Measurements from ENCODE around the gene RHPN2. TPM values are rescaled to one million over a fixed set of nuclear protein-coding genes. Genes with fewer than 3 reads are reported as not detected.
A peak's percentile ranks its signal among the peaks of the same experiment; 100 is the strongest.

RHPN2 gene
- total and polyA plus RNA-seq, 2 of the 13 experiments (the other 11 are each of a cell fraction or from before 2014, with no cell fraction given), result 20.3 to 48.0 TPM

DNA sequence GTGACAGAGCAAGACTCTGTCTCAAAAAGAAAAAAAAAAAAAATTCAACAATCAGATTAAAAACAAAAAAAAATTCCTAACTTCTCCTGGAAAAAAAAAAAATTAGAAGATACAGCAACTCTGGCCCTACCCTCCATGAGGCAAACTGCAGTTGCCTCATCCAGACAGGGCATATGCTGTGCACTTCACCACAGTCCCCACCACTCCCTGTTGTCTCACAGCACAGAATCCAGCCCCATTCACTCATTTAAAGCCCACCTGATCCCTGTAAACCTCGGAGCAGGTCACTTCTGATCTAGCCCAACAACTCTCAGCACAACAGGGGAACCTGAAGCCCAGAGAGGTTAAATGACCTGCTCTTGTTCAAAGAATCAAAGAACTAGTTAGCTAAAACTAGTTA, 24.9 kb downstream of the RHPN2 start (continued):
- no peak for TF ChIP-seq MBNL3 (CRISPR knock-in tag; conservative IDR thresholded peaks at IDR 0.05)
- no peak for TF ChIP-seq MTF2 (CRISPR knock-in tag; IDR thresholded peaks at IDR 0.05; ENCODE audit: borderline replicate concordance)
- TF ChIP-seq, protein P1, sequence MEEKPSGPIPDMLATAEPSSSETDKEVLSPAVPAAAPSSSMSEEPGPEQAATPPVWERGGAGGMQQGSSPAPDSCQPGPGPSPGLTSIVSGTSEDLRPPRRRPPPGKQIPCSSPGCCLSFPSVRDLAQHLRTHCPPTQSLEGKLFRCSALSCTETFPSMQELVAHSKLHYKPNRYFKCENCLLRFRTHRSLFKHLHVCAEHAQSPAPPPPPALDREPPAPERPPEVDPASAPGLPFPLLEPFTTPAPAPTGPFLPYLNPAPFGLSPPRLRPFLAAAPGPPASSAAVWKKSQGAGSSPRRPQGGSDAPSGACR (CRISPR knock-in tag; IDR thresholded peaks at IDR 0.05), result peak; percentile 59; the same call in 1 of the 2 replicates
- TF ChIP-seq ZNF180 (CRISPR knock-in tag; IDR thresholded peaks at IDR 0.05; ENCODE audit: borderline replicate concordance, low read depth), result peak; percentile 100; the same call in 1 of the 2 replicates
- TF ChIP-seq ZMYM3 (CRISPR knock-in tag; IDR thresholded peaks at IDR 0.05), result peak; percentile 90

DNA sequence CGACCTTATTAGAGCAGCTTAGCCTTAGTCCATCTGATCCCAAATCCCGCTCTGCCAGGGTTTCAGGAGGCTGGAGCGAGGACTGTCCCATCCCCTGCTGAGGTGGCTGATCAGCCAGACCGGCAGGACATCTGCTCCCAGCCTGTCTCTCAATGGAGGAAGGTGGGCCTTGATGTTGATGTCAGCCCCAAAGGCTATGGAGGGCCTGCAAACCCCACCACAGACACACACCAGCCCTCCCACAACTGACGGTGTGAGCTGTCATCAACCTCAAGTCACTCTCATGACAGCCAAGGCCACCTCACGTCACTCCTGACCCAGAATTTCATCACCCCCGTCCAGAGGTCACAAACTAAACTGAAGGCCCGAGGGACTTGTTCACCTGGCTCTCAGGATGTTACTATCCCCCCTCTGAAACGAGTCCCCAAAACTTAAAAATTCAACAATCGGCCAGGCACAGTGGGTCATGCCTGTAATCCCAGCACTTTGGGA, 25.5 kb downstream of the RHPN2 start:
- Histone ChIP-seq H3K4me3 (replicated peaks in 1 of 3; ENCODE audit: insufficient read depth in 1 of 3, low read depth in 2 of 3, low read length in 3 of 3) (peak overlapping the region in 1 of 3 experiments; percentile 3; a peak in 2 of 6 replicates), H3K36me3 (replicated peaks in 1 of 2; ENCODE audit: control insufficient read depth in 1 of 2, insufficient read depth in 2 of 2, low read length in 2 of 2) (peaks cover 4 to 15% of the 10 kb centered on the region in 2 experiments; a peak in 3 of 5 replicates), H2AFZ (ENCODE audit: low read length) (no peak overlapping the region), H4K20me1 (ENCODE audit: insufficient read depth, low read length) (no peaks in the 10 kb centered on the region), H3K79me2 (ENCODE audit: insufficient read depth, low read length) (peaks cover 64% of the 10 kb centered on the region), H3K27ac (ENCODE audit: extremely low read length, insufficient read depth, low read length) (peak overlapping the region; percentile 100), H3K27me3 (ENCODE audit: control insufficient read depth in 1 of 2, insufficient read depth in 2 of 2, low read length in 2 of 2) (no peaks in the 10 kb centered on the region), H3K4me1 (ENCODE audit: insufficient read depth, low read length) (peaks cover 73% of the 10 kb centered on the region), H3K9ac (ENCODE audit: insufficient read depth, low read depth, low read length) (peak overlapping the region; percentile 95), H3K9me3 (ENCODE audit: low read length) (no peaks in the 10 kb centered on the region), H3K4me2 (ENCODE audit: low read depth, low read length) (peak overlapping the region; percentile 57)
- peak; percentile 28 for ATAC-seq
- WGBS (ENCODE audit: low lambda C conversion rate), result 36% methylated on average over 10 of the region's 10 CpGs
- BruUV-seq (replicated peaks), result TSS peak; percentile 46
- ChIA-PET CTCF (ENCODE audit: low intra/inter-chr PET ratio, low total read pairs) (no interaction called here), POLR2A (interaction anchor here (1.0 to 6.2 kb wide), 6 partner anchors 10 to 61 kb away, joined by 3 to 53 read pairs (median 6); no protein-coding TSS in a partner anchor)
- peak; percentile 46 for FAIRE-seq
- DNase-seq (ENCODE audit: low spot score), result peak; percentile 76
- in situ Hi-C loops (cut with HindIII; ENCODE audit: extremely low pct_ligation_motif_present, low pct_unique_long_range_greater_than_20kb), result no loop called here
- intact Hi-C loops (cut with micrococcal nuclease; ENCODE audit: unreplicated experiment), result no loop called here
- TF ChIP-seq RBAK (CRISPR knock-in tag; IDR thresholded peaks at IDR 0.05), result no peak
- no peak for TF ChIP-seq ZNF10 (CRISPR knock-in tag; IDR thresholded peaks at IDR 0.05; ENCODE audit: borderline replicate concordance, low read depth)
- TF ChIP-seq, protein P2, sequence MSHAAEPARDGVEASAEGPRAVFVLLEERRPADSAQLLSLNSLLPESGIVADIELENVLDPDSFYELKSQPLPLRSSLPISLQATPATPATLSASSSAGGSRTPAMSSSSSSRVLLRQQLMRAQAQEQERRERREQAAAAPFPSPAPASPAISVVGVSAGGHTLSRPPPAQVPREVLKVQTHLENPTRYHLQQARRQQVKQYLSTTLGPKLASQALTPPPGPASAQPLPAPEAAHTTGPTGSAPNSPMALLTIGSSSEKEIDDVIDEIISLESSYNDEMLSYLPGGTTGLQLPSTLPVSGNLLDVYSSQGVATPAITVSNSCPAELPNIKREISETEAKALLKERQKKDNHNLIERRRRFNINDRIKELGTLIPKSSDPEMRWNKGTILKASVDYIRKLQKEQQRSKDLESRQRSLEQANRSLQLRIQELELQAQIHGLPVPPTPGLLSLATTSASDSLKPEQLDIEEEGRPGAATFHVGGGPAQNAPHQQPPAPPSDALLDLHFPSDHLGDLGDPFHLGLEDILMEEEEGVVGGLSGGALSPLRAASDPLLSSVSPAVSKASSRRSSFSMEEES (CRISPR knock-in tag; IDR thresholded peaks at IDR 0.05), result peak; percentile 69
- TF ChIP-seq, protein P3, sequence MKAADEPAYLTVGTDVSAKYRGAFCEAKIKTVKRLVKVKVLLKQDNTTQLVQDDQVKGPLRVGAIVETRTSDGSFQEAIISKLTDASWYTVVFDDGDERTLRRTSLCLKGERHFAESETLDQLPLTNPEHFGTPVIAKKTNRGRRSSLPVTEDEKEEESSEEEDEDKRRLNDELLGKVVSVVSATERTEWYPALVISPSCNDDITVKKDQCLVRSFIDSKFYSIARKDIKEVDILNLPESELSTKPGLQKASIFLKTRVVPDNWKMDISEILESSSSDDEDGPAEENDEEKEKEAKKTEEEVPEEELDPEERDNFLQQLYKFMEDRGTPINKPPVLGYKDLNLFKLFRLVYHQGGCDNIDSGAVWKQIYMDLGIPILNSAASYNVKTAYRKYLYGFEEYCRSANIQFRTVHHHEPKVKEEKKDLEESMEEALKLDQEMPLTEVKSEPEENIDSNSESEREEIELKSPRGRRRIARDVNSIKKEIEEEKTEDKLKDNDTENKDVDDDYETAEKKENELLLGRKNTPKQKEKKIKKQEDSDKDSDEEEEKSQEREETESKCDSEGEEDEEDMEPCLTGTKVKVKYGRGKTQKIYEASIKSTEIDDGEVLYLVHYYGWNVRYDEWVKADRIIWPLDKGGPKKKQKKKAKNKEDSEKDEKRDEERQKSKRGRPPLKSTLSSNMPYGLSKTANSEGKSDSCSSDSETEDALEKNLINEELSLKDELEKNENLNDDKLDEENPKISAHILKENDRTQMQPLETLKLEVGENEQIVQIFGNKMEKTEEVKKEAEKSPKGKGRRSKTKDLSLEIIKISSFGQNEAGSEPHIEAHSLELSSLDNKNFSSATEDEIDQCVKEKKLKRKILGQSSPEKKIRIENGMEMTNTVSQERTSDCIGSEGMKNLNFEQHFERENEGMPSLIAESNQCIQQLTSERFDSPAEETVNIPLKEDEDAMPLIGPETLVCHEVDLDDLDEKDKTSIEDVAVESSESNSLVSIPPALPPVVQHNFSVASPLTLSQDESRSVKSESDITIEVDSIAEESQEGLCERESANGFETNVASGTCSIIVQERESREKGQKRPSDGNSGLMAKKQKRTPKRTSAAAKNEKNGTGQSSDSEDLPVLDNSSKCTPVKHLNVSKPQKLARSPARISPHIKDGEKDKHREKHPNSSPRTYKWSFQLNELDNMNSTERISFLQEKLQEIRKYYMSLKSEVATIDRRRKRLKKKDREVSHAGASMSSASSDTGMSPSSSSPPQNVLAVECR (CRISPR knock-in tag; IDR thresholded peaks at IDR 0.05; ENCODE audit: borderline replicate concordance), result peak; percentile 72; the same call in 1 of the 2 replicates
- TF ChIP-seq, protein P4, sequence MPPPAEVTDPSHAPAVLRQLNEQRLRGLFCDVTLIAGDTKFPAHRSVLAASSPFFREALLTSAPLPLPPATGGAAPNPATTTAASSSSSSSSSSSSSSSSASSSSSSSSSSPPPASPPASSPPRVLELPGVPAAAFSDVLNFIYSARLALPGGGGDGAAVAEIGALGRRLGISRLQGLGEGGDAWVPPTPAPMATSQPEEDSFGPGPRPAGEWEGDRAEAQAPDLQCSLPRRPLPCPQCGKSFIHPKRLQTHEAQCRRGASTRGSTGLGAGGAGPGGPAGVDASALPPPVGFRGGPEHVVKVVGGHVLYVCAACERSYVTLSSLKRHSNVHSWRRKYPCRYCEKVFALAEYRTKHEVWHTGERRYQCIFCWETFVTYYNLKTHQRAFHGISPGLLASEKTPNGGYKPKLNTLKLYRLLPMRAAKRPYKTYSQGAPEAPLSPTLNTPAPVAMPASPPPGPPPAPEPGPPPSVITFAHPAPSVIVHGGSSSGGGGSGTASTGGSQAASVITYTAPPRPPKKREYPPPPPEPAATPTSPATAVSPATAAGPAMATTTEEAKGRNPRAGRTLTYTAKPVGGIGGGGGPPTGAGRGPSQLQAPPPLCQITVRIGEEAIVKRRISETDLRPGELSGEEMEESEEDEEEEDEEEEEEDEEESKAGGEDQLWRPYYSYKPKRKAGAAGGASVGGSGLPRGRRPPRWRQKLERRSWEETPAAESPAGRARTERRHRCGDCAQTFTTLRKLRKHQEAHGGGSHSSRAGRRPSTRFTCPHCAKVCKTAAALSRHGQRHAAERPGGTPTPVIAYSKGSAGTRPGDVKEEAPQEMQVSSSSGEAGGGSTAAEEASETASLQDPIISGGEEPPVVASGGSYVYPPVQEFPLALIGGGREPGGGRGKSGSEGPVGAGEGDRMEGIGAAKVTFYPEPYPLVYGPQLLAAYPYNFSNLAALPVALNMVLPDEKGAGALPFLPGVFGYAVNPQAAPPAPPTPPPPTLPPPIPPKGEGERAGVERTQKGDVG (CRISPR knock-in tag; IDR thresholded peaks at IDR 0.05; ENCODE audit: borderline replicate concordance), result 0 out of 2 replicates have a peak, but pooled peaks have one; percentile 31
- TF ChIP-seq ZNF761 (CRISPR knock-in tag; conservative IDR thresholded peaks at IDR 0.05), result 0 out of 2 replicates have a peak, but pooled peaks have one; percentile 35
- peak; percentile 82 for TF ChIP-seq HOXA3 (CRISPR knock-in tag; IDR thresholded peaks at IDR 0.05)

Data from HepG2 (cell line).